Measurements from ENCODE around the gene ADCY5.

Gene ADCY5

GRCh38 chr3:123296261-123296660 is 152.6 kb downstream of the ADCY5 start:
- no peak for DNase-seq

- no peak for DNase-seq
These were observed 153.0 kb downstream of the ADCY5 start for GRCh38 chr3:123295901-123296250.

- no peak for DNase-seq
These were observed 153.6 kb downstream of the ADCY5 start for GRCh38 chr3:123295171-123295900.

GRCh38 chr3:123294296-123294938 is 154.5 kb downstream of the ADCY5 start:
- DNase-seq: no peak

GRCh38 chr3:123292321-123293310 is 156.3 kb downstream of the ADCY5 start:
- DNase-seq: no peak

GRCh38 chr3:123291404-123291803 is 157.5 kb downstream of the ADCY5 start:
- DNase-seq: no peak

GRCh38 chr3:123290962-123291361 is 157.9 kb downstream of the ADCY5 start:
- DNase-seq: no peak

GRCh38 chr3:123290107-123290930 is 158.6 kb downstream of the ADCY5 start:
- no peak for DNase-seq

- DNase-seq: no peak
These were observed 159.3 kb downstream of the ADCY5 start for GRCh38 chr3:123289391-123290106.

- no peak for DNase-seq
These were observed 161.0 kb downstream of the ADCY5 start for GRCh38 chr3:123287962-123288302.

GRCh38 chr3:123287051-123287961 is 161.6 kb downstream of the ADCY5 start:
- DNase-seq: no peak

- DNase-seq: no peak
These were observed 162.4 kb downstream of the ADCY5 start for GRCh38 chr3:123286308-123287023.

- no peak for DNase-seq
These were observed 163.0 kb downstream of the ADCY5 start for GRCh38 chr3:123285931-123286307.

- DNase-seq: no peak
These were observed 163.4 kb downstream of the ADCY5 start for GRCh38 chr3:123285479-123285878.

- no peak for DNase-seq
These were observed 163.8 kb downstream of the ADCY5 start for GRCh38 chr3:123285066-123285465.

- no peak for DNase-seq
These were observed 164.4 kb downstream of the ADCY5 start for GRCh38 chr3:123284399-123285010.

GRCh38 chr3:123283657-123284398 is 165.1 kb downstream of the ADCY5 start:
- no peak for DNase-seq

GRCh38 chr3:123283074-123283473 is 165.8 kb downstream of the ADCY5 start:
- DNase-seq: no peak

GRCh38 chr3:123282461-123282860 is 166.4 kb downstream of the ADCY5 start:
- no peak for DNase-seq
